ENCODE data around the gene FBXO42.

DNA sequence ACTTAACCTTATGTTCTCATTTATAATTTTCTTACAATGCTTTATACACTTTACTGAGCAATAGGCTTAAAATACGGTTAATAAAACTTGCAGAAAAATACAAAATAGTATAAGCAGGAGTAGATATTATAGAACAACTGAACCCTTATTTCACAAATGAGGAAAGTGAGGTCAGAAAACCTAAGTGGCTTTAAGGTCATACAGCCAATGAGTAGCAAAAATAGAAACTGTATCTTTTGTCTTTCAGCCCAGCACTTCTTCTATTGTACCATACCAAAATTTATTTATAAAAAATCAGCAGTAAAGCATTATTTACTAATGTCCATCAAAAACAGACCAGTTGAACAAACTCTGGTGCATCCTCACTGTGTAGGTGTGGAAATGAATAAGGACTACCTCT lies 11.6 kb downstream of the FBXO42 start:
- TF ChIP-seq, protein P1, sequence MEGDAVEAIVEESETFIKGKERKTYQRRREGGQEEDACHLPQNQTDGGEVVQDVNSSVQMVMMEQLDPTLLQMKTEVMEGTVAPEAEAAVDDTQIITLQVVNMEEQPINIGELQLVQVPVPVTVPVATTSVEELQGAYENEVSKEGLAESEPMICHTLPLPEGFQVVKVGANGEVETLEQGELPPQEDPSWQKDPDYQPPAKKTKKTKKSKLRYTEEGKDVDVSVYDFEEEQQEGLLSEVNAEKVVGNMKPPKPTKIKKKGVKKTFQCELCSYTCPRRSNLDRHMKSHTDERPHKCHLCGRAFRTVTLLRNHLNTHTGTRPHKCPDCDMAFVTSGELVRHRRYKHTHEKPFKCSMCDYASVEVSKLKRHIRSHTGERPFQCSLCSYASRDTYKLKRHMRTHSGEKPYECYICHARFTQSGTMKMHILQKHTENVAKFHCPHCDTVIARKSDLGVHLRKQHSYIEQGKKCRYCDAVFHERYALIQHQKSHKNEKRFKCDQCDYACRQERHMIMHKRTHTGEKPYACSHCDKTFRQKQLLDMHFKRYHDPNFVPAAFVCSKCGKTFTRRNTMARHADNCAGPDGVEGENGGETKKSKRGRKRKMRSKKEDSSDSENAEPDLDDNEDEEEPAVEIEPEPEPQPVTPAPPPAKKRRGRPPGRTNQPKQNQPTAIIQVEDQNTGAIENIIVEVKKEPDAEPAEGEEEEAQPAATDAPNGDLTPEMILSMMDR (IDR thresholded peaks at IDR 0.05), result no peak
- no peak for TF ChIP-seq POLR2A (IDR thresholded peaks at IDR 0.05)
